ENCODE measurements around the gene MKI67. TPM values are rescaled to one million over a fixed set of nuclear protein-coding genes. Genes with fewer than 3 reads are reported as not detected.

MKI67 gene
- polyA plus RNA-seq, 1 of the 3 experiments (the other 2 are of a cell fraction), result 7.5 TPM

- no peaks in the 10 kb centered on the region for H3K9me3 ChIP-seq
- no peak overlapping the region for H2AFZ ChIP-seq (ENCODE audit: low read depth)
- H3K27me3 ChIP-seq (ENCODE audit: insufficient read depth), result no peaks in the 10 kb centered on the region
- no peak for TF ChIP-seq POLR2AphosphoS5 (IDR thresholded peaks at IDR 0.05; ENCODE audit: low read depth, low read length)
- TF ChIP-seq ELF1 (IDR thresholded peaks at IDR 0.05), result no peak
- no peak for TF ChIP-seq TCF12 (IDR thresholded peaks at IDR 0.05)
- TF ChIP-seq EZH2phosphoT487 (IDR thresholded peaks at IDR 0.05; ENCODE audit: borderline replicate concordance, low read depth), result no peak
- TF ChIP-seq FOXJ3 (CRISPR knock-in tag; IDR thresholded peaks at IDR 0.05), result no peak
- TF ChIP-seq TEAD4 (IDR thresholded peaks at IDR 0.05; ENCODE audit: borderline replicate concordance, insufficient read depth), result no peak
- TF ChIP-seq RAD21 (IDR thresholded peaks at IDR 0.05; ENCODE audit: low read length), result no peak
- no peak for TF ChIP-seq NRF1 (IDR thresholded peaks at IDR 0.05; ENCODE audit: low read depth, low read length)
- no peak for TF ChIP-seq JUND (IDR thresholded peaks at IDR 0.05)
- no peak for TF ChIP-seq CTCF (IDR thresholded peaks at IDR 0.05)
- TF ChIP-seq EP300 (IDR thresholded peaks at IDR 0.05; ENCODE audit: borderline replicate concordance in 1 of 2, low read depth in 1 of 2, low read length in 1 of 2), result no peak
- no peak for TF ChIP-seq NFIC (IDR thresholded peaks at IDR 0.05; ENCODE audit: borderline replicate concordance)
- TF ChIP-seq MEF2A (IDR thresholded peaks at IDR 0.05; ENCODE audit: borderline replicate concordance, low read depth), result no peak
- no peak overlapping the region for H3K9ac ChIP-seq
- no peaks in the 10 kb centered on the region for H4K20me1 ChIP-seq (ENCODE audit: insufficient read depth)
- no peaks in the 10 kb centered on the region for H3K79me2 ChIP-seq (ENCODE audit: insufficient read depth)
- no peaks in the 10 kb centered on the region for H3K36me3 ChIP-seq (replicated peaks in 1 of 2; ENCODE audit: control insufficient read depth in 1 of 2, insufficient read depth in 2 of 2, low read length in 1 of 2)
- DNase-seq, result no peak
- H3K27ac ChIP-seq (ENCODE audit: low read depth in 2 of 2, low read length in 1 of 2), result no peak overlapping the region
- no peak overlapping the region for H3K4me3 ChIP-seq (ENCODE audit: low read depth in 2 of 2, low read length in 1 of 2)
- POLR2A ChIA-PET, result no interaction called here
- no peaks in the 10 kb centered on the region for H3K4me1 ChIP-seq (ENCODE audit: control insufficient read depth in 1 of 2, insufficient read depth in 2 of 2, low read depth in 1 of 2, low read length in 1 of 2)
- CTCF ChIA-PET, result interaction anchor here (0.6 to 2.6 kb wide), 7 partner anchors 10 to 100 kb away, joined by 3 to 9 read pairs (median 6); no protein-coding TSS in a partner anchor
- no peaks in the 10 kb centered on the region for H3F3A ChIP-seq (replicated peaks; ENCODE audit: insufficient read depth)
- no peaks in the 10 kb centered on the region for H3K9me2 ChIP-seq
- no peak overlapping the region for H3K4me2 ChIP-seq
- WGBS (ENCODE audit: low lambda C conversion rate), result 60% methylated on average over 5 of the region's 5 CpGs
Observed at GRCh38 chr10:128163701-128164100, 37.5 kb upstream of the MKI67 start.

- H3K27ac ChIP-seq (ENCODE audit: low read depth in 2 of 2, low read length in 1 of 2), result no peak overlapping the region
- H2AFZ ChIP-seq (ENCODE audit: low read depth), result no peak overlapping the region
- CTCF ChIA-PET, result interaction anchor here (1.3 to 2.4 kb wide), 3 partner anchors 10 to 51 kb away, joined by 4 to 21 read pairs (median 6); no protein-coding TSS in a partner anchor
- H3K9ac ChIP-seq, result no peak overlapping the region
- no peaks in the 10 kb centered on the region for H3F3A ChIP-seq (replicated peaks; ENCODE audit: insufficient read depth)
- no peaks in the 10 kb centered on the region for H3K9me2 ChIP-seq
- no peaks in the 10 kb centered on the region for H3K36me3 ChIP-seq (replicated peaks in 1 of 2; ENCODE audit: control insufficient read depth in 1 of 2, insufficient read depth in 2 of 2, low read length in 1 of 2)
- 46% methylated on average over 7 of the region's 7 CpGs for WGBS (ENCODE audit: low lambda C conversion rate)
- TF ChIP-seq EZH2phosphoT487 (IDR thresholded peaks at IDR 0.05; ENCODE audit: borderline replicate concordance, low read depth) (no peak), RFX5 (IDR thresholded peaks at IDR 0.05; ENCODE audit: low read length) (no peak), TEAD4 (IDR thresholded peaks at IDR 0.05; ENCODE audit: borderline replicate concordance, insufficient read depth) (no peak), ZBTB33 (IDR thresholded peaks at IDR 0.05; ENCODE audit: borderline replicate concordance, low read depth) (no peak)
- no peaks in the 10 kb centered on the region for H3K9me3 ChIP-seq
- H4K20me1 ChIP-seq (ENCODE audit: insufficient read depth), result no peaks in the 10 kb centered on the region
- DNase-seq, result no peak
- H3K79me2 ChIP-seq (ENCODE audit: insufficient read depth), result no peaks in the 10 kb centered on the region
- POLR2A ChIA-PET, result no interaction called here
- H3K4me2 ChIP-seq, result no peak overlapping the region
- no peak overlapping the region for H3K4me3 ChIP-seq (ENCODE audit: low read depth in 2 of 2, low read length in 1 of 2)
- H3K27me3 ChIP-seq (ENCODE audit: insufficient read depth), result no peaks in the 10 kb centered on the region
- H3K4me1 ChIP-seq (ENCODE audit: control insufficient read depth in 1 of 2, insufficient read depth in 2 of 2, low read depth in 1 of 2, low read length in 1 of 2), result no peaks in the 10 kb centered on the region; a peak in 1 of 4 replicates
Observed at GRCh38 chr10:128161031-128161430, 34.8 kb upstream of the MKI67 start.
